IPS-18c (cell line): ENCODE results near the gene LIG3.

Experiments
- H3K4me3 ChIP-seq: 2 replicates; pipeline ENCODE4 v1.7.0; 2013; ENCODE audit warnings: low read depth, mild to moderate bottlenecking, low read length, moderate library complexity; ENCODE audit not compliant: insufficient read depth
- H3K9me3 ChIP-seq: one replicate; pipeline ENCODE4 v1.6.1; 2013; ENCODE audit warnings: mild to moderate bottlenecking, low read length, moderate library complexity; ENCODE audit not compliant: control insufficient read depth, insufficient read depth

LIG3 gene

DNA sequence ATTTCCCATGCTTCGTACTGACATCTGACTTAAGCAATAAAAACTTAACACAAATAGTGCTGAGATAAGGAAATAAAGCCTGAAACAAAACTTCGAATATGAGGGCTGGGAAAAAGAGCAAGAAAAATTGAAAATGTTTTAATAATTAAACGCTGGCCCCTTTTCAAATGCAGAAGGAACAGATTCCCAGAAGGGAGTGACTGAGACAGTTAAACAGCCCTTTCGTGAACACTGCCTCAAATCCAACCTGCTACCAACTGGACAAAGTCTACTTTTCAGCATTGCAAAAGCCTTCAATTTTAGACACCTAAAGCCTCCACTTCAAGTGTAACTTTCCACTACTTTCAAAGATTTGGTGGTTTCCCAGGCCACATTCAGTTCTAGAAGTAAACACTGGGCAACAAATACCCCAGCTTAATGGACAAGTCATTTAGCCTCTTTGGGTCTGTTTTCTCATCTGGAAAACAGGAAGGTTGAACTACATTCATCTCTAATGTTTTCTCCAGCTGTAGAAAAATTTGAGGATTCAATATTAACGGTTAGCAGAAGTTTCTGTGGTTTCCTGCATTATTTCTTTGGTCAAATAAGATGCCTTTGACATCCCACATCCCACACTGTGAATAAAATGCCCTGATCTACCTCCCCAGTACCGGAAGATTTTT is 71.4 kb downstream of the LIG3 start:
- H3K4me3 ChIP-seq, result no peak overlapping the region
- H3K9me3 ChIP-seq, result no peaks in the 10 kb centered on the region

GRCh38 chr17:35052241-35052610 is 71.9 kb downstream of the LIG3 start:
- H3K4me3 ChIP-seq, result no peak overlapping the region
- H3K9me3 ChIP-seq, result no peaks in the 10 kb centered on the region

DNA sequence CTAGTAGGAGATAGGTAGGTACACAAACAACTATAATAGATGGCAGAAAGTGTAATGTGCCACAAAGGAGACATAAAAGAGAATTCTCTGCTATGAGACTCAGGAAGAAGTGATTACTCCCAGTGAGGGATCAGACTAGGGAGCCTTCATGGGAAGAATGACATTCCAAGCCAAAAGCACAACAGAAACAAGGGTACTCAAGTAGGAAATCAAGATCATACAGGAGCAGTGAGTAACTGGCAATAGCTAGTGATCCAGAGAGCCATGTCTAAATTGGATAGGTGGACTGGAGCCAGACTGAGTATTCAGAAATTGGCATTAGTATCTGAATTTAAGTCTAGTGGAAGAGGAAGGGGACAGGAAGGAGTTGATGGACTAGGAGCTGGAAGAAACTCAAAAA is 72.5 kb downstream of the LIG3 start:
- Histone ChIP-seq H3K4me3 (no peak overlapping the region), H3K9me3 (no peaks in the 10 kb centered on the region)

DNA sequence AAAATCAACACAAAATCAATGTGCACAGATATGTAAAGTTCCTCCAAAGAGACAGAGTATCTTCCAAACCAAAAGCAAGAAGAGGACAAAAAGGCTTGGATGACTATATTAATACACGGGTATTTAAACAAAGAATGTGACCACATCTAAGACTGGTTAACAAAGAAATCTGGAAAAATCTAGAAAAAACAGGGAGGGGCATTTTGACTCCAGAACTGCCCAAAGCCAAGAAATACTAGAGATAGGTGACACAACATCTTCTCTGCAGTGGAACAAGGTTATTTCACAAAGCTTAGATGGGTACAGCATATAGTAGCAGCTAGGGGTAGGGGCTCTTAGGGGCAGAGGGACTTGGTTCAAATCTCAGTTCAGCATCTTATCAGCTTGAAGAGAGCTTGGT is 72.9 kb downstream of the LIG3 start:
- no peak overlapping the region for H3K4me3 ChIP-seq
- H3K9me3 ChIP-seq, result no peaks in the 10 kb centered on the region

- Histone ChIP-seq H3K9me3 (no peaks in the 10 kb centered on the region), H3K4me3 (no peak overlapping the region)
Measured at GRCh38 chr17:35056013-35056412, 75.7 kb downstream of the LIG3 start.

GRCh38 chr17:35057332-35057915 is 77.1 kb downstream of the LIG3 start:
- Histone ChIP-seq H3K4me3 (no peak overlapping the region), H3K9me3 (no peaks in the 10 kb centered on the region)
